Testis (tissue), 5 donors: ENCODE measurements around the gene TRANK1. TPM values are rescaled to one million over a fixed set of nuclear protein-coding genes. Genes with fewer than 3 reads are reported as not detected.

ENCODE experiments used
- DNase-seq: peaks from one replicate; pipeline ENCODE4 v3.0.0-alpha.2; 2019
- H3K27ac ChIP-seq, 2 donors: fragments of 200-600 bp; sonication (generic); one replicate each; pipeline ENCODE4 v1.5.1; 2019
- H3K27me3 ChIP-seq: fragments of 200-600 bp; sonication (generic); one replicate; pipeline ENCODE4 v1.5.1; 2019
- H3K36me3 ChIP-seq: fragments of 200-600 bp; sonication (generic); one replicate; pipeline ENCODE4 v1.5.1; 2017; ENCODE audit warnings: low read depth; ENCODE audit errors: missing control alignments
- H3K4me1 ChIP-seq: fragments of 200-600 bp; sonication (generic); one replicate; pipeline ENCODE4 v1.5.1; 2019
- H3K4me3 ChIP-seq, 2 donors: fragments of 200-600 bp; sonication (generic); one replicate each; pipeline ENCODE4 v1.5.1; 2017 to 2019
- H3K9me3 ChIP-seq: fragments of 200-600 bp; sonication (generic); one replicate; pipeline ENCODE4 v1.5.1; 2017
- CTCF ChIP-seq, 3 experiments: fragments of 450-650 bp in 2 of 3; fragments of 200-600 bp in 1 of 3; sonication (generic) in 1 of 3; IDR thresholded peaks; one replicate each; pipeline ENCODE4 v1.5.1; 2016 to 2019; ENCODE audit warnings: antibody characterized with exemption in 3 of 3, mild to moderate bottlenecking in 2 of 3, moderate library complexity in 1 of 3
- POLR2A ChIP-seq: fragments of 450-650 bp; IDR thresholded peaks from one replicate; pipeline ENCODE4 v1.6.1; 2017; ENCODE audit warnings: antibody characterized with exemption, mild to moderate bottlenecking, moderate library complexity
- WGBS, 2 donors: methylation state at CpG; one replicate each; pipeline ENCODE4 v1.1.5; 2018; 5-methylcytosine and 5-hydroxymethylcytosine counted together
- intact Hi-C: fragments of 100-400 bp; cut with DNase I; formaldehyde crosslinking; loops from one replicate; pipeline ENCODE4 v1.15.1; 2023; ENCODE audit warnings: low total_unique reads
- long read RNA-seq, 2 donors: transcript quantifications; one replicate each; lab custom pipeline, GENCODE V29; 2026
- polyA plus RNA-seq: library from polyadenylated mRNA; stranded (reverse); fragments of 350-450 nt; fragmentation: Illumina TruSeq; extraction: RNeasy Lipid Tissue Mini Kit (QIAGEN cat#74804); gene quantifications from one replicate; pipeline ENCODE4 v1.2.3, GENCODE V29; 2014; ENCODE audit warnings: low read depth, low replicate concordance; ENCODE audit not compliant: insufficient read depth
- total RNA-seq, 2 donors: library from RNA; depleted of rRNA; stranded (reverse); fragments of >200 nt; gene quantifications; one replicate each; pipeline ENCODE4 v1.2.3, GENCODE V29; 2016

Gene TRANK1
- 10 to 100 TPM in 1 of 2 donors, 1 to 10 TPM in 1; 7.6 to 11.0 TPM for total RNA-seq
- polyA plus RNA-seq: 7.5 TPM
- long read RNA-seq, donor 1, partial matches to known transcripts: 7 of 7 reads
- long read RNA-seq, donor 1, other reads (novel, unspliced or antisense): 0 of 7 reads
- long read RNA-seq, donor 2, partial matches to known transcripts: 5 of 5 reads
- long read RNA-seq, donor 2, other reads (novel, unspliced or antisense): 0 of 5 reads

- DNase-seq: peak; percentile 81
- 0 to 12% methylated on average over 3 to 68 of the region's 68 CpGs for WGBS, 2 donors
- no peaks in the 10 kb centered on the region for H3K27me3 ChIP-seq
- H3K9me3 ChIP-seq: no peaks in the 10 kb centered on the region
- intact Hi-C loops: no loop called here
- H3K4me3 ChIP-seq: peak within 1 kb of the TSS; percentile 69 to 71
- no peaks in the 10 kb centered on the region for H3K36me3 ChIP-seq
- TF ChIP-seq POLR2A (no peak), CTCF (IDR thresholded peaks at IDR 0.05) (no peak)
- peak within 1 kb of the TSS; percentile 26 to 62 for H3K27ac ChIP-seq
- H3K4me1 ChIP-seq: peaks cover 6% of the 10 kb centered on the region
These were observed at the start of gene TRANK1 for GRCh38 chr3:36944641-36945270. Gene TRANK1, minus strand, starts transcription at chr3:36945054. Its CDS starts 245 bp downstream, at chr3:36944809.

GRCh38 chr3:36993326-36994283 is 48.8 kb upstream of the TRANK1 start, which contains the start of gene MLH1:
Gene MLH1, plus strand, starts transcription at chr3:36993518. Its CDS starts 30 bp downstream, at chr3:36993548.
- Histone ChIP-seq H3K36me3 (no peaks in the 10 kb centered on the region), H3K27me3 (no peaks in the 10 kb centered on the region), H3K4me3 (peak within 1 kb of the TSS; percentile 75 to 87), H3K9me3 (no peaks in the 10 kb centered on the region), H3K27ac (peak within 1 kb of the TSS; percentile 98 to 99), H3K4me1 (peaks cover 21% of the 10 kb centered on the region)
- intact Hi-C loops: no loop called here
- DNase-seq: peak; percentile 95
- TF ChIP-seq CTCF (IDR thresholded peaks at IDR 0.05) (no peak), POLR2A (peak; percentile 48)
- 0 to 1% methylated on average over 42 to 47 of the region's 47 CpGs for WGBS, 2 donors

- intact Hi-C loops: no loop called here
These were observed 48.0 kb upstream of the TRANK1 start, which contains the start of gene EPM2AIP1 for GRCh38 chr3:36992806-36993325. Gene EPM2AIP1, minus strand, starts transcription at chr3:36993131. Its CDS starts 54 bp downstream, at chr3:36993077.

More at GRCh38 chr3:36992806-36993325, 48.0 kb upstream of the TRANK1 start, which contains the start of gene EPM2AIP1:
- WGBS, 2 donors: 0% methylated on average over 16 to 48 of the region's 48 CpGs
- Histone ChIP-seq H3K4me1 (peaks cover 21% of the 10 kb centered on the region), H3K4me3 (peak within 1 kb of the TSS; percentile 75 to 87), H3K27me3 (no peaks in the 10 kb centered on the region), H3K9me3 (no peaks in the 10 kb centered on the region), H3K27ac (peak within 1 kb of the TSS; percentile 98 to 99), H3K36me3 (no peaks in the 10 kb centered on the region)
- TF ChIP-seq POLR2A (peak; percentile 89), CTCF (IDR thresholded peaks at IDR 0.05) (peak in 1 of 3 experiments; percentile 9)
- DNase-seq: peak; percentile 100
